HG02852 (cell line): ENCODE measurements around the gene ETFRF1.

Experiments
- ATAC-seq: cut with Tn5 transposase; IDR thresholded peaks from one replicate; pipeline ENCODE4 v1.9.1; 2021; ENCODE audit warnings: mild to moderate bottlenecking, moderate library complexity; ENCODE audit not compliant: unreplicated experiment

ETFRF1 gene

GRCh38 chr12:25208554-25208953 lies 13.5 kb downstream of the ETFRF1 start:
- ATAC-seq: no peak

GRCh38 chr12:25213338-25213737 lies 18.3 kb downstream of the ETFRF1 start:
- ATAC-seq: no peak

GRCh38 chr12:25236190-25236589 lies 41.2 kb downstream of the ETFRF1 start:
- no peak for ATAC-seq

- ATAC-seq: no peak
These were observed 41.6 kb downstream of the ETFRF1 start for GRCh38 chr12:25236626-25237025.

GRCh38 chr12:25241167-25242020 lies 46.4 kb downstream of the ETFRF1 start:
- ATAC-seq: no peak

- ATAC-seq: no peak
These were observed 48.1 kb downstream of the ETFRF1 start for GRCh38 chr12:25242981-25243679.

- no peak for ATAC-seq
These were observed 48.6 kb downstream of the ETFRF1 start for GRCh38 chr12:25243680-25243990.

GRCh38 chr12:25245491-25245890 lies 50.5 kb downstream of the ETFRF1 start:
- no peak for ATAC-seq

- ATAC-seq: no peak
These were observed 53.1 kb downstream of the ETFRF1 start for GRCh38 chr12:25248137-25248536.

GRCh38 chr12:25248732-25249131 lies 53.7 kb downstream of the ETFRF1 start:
- no peak for ATAC-seq

- ATAC-seq: peak; percentile 41
These were observed 55.1 kb downstream of the ETFRF1 start for GRCh38 chr12:25249931-25250738.

GRCh38 chr12:25250744-25251730 lies 56.0 kb downstream of the ETFRF1 start, which contains the start of gene KRAS:
Gene KRAS, minus strand, starts transcription at chr12:25250929.
- ATAC-seq: peak; percentile 73

GRCh38 chr12:25251769-25252168 lies 56.7 kb downstream of the ETFRF1 start:
- no peak for ATAC-seq

- no peak for ATAC-seq
These were observed 57.9 kb downstream of the ETFRF1 start for GRCh38 chr12:25252946-25253345.

GRCh38 chr12:25253371-25254068 lies 58.5 kb downstream of the ETFRF1 start:
- no peak for ATAC-seq

GRCh38 chr12:25254271-25254880 lies 59.3 kb downstream of the ETFRF1 start:
- no peak for ATAC-seq
